ENCODE results near the gene FRAT2.

DNA sequence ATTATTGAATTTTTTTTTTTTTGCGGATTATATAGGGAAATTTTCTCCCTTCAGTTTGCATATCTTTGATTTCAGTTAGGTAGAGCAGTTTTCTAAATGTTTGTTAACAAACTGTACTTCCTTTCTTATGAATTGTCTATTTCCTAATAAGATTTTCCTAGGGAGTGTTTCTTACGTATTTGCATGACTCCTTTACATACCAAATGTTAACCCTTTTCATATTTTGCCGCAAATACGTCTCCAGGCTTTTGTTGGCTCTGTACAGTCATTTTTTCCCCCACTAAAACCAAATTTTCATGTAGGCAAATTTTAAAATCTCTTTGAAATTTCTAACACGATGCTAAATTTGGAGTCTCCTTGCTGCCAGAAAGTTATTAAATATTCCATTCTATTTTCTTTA is 1.9 kb upstream of the FRAT2 start:
- TF ChIP-seq, protein P1, sequence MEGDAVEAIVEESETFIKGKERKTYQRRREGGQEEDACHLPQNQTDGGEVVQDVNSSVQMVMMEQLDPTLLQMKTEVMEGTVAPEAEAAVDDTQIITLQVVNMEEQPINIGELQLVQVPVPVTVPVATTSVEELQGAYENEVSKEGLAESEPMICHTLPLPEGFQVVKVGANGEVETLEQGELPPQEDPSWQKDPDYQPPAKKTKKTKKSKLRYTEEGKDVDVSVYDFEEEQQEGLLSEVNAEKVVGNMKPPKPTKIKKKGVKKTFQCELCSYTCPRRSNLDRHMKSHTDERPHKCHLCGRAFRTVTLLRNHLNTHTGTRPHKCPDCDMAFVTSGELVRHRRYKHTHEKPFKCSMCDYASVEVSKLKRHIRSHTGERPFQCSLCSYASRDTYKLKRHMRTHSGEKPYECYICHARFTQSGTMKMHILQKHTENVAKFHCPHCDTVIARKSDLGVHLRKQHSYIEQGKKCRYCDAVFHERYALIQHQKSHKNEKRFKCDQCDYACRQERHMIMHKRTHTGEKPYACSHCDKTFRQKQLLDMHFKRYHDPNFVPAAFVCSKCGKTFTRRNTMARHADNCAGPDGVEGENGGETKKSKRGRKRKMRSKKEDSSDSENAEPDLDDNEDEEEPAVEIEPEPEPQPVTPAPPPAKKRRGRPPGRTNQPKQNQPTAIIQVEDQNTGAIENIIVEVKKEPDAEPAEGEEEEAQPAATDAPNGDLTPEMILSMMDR (IDR thresholded peaks at IDR 0.05; ENCODE audit: insufficient read depth, low read depth, low read length) = no peak
- TF ChIP-seq EZH2 (IDR thresholded peaks at IDR 0.05; ENCODE audit: insufficient read depth, low read length) = no peak
